ENCODE data around the gene ZIK1.

Gene ZIK1

DNA sequence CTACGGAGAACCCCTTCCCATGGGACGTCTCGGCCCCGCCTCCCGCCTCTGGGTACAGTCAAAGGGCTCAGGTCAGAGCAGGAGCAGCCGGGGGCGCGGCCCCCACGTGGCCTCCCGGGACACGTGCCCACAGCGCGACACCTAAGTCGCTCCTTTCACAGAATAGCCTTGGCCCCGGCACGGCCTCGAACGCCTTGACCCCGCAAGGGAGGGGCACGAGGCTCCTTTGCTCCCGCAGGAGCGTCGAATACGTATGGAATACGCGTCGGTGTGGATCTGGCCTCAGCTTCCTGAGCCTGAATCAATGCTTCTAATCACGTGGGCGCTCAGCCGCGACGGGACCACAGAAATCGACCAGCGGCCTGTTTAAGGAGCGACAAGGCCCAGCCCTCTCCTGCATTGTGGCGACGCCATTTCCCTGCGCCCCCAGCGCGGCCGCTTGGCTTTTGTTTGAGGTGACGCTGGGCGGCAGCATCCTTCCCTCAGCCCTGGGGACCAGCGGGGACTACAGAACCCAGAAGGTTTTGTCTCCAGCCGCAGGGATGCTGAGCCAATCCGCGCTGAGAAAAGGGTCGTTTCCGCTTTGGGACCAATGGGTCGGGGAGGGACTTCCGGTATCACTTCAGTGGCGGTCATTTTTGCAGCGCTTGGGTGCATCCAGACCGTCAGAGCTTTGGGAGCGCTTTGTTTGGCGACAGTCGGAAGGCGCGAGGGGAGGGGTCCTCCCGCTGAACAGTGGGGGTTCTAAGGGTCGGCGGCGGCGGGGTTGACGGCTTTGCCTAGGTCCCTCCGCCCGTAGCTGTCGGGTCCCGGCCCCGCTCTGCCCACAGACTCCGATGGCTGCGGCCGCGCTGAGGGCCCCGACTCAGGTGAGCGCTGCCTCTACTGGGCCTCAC, at the start of gene ZIK1:
ZIK1 (plus strand) TSS at position 625 of the 896 bp plus-strand sequence; CDS start at position 837, 212 bp downstream.
- peaks cover 17% of the 10 kb centered on the region for H3K4me1 Mint-ChIP-seq
- H3K4me3 Mint-ChIP-seq = peak within 1 kb of the TSS; percentile 95 to 99 (median 96)
- H3K27ac Mint-ChIP-seq = peak within 1 kb of the TSS; percentile 75 to 85 (median 82)
- H3K27me3 Mint-ChIP-seq (ENCODE audit: low read depth) = peaks cover 9% of the 10 kb centered on the region
- H3K36me3 Mint-ChIP-seq (ENCODE audit: low read depth) = peaks cover 70% of the 10 kb centered on the region
- H3K9me3 Mint-ChIP-seq = peaks cover 68% of the 10 kb centered on the region
- TF ChIP-seq, protein P1, sequence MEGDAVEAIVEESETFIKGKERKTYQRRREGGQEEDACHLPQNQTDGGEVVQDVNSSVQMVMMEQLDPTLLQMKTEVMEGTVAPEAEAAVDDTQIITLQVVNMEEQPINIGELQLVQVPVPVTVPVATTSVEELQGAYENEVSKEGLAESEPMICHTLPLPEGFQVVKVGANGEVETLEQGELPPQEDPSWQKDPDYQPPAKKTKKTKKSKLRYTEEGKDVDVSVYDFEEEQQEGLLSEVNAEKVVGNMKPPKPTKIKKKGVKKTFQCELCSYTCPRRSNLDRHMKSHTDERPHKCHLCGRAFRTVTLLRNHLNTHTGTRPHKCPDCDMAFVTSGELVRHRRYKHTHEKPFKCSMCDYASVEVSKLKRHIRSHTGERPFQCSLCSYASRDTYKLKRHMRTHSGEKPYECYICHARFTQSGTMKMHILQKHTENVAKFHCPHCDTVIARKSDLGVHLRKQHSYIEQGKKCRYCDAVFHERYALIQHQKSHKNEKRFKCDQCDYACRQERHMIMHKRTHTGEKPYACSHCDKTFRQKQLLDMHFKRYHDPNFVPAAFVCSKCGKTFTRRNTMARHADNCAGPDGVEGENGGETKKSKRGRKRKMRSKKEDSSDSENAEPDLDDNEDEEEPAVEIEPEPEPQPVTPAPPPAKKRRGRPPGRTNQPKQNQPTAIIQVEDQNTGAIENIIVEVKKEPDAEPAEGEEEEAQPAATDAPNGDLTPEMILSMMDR (IDR thresholded peaks at IDR 0.05; ENCODE audit: unreplicated experiment in 3 of 3) = no peak

DNA sequence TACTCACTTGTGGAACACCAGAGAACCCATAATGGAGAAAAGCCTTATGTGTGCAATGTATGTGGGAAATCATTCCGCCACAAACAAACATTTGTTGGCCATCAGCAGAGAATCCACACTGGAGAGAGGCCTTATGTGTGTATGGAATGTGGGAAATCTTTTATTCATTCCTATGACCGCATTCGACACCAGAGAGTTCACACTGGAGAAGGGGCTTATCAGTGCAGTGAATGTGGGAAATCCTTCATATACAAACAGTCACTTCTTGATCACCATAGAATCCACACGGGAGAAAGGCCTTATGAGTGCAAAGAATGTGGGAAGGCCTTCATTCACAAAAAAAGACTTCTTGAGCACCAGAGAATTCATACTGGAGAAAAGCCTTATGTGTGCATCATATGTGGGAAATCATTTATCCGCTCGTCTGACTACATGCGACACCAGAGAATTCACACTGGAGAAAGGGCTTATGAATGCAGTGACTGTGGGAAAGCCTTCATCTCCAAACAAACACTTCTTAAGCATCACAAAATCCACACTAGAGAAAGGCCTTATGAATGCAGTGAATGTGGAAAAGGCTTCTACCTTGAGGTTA, 45.9 kb upstream of the ZIK1 start:
- H3K4me3 Mint-ChIP-seq = no peak overlapping the region
- peaks cover 92% of the 10 kb centered on the region for H3K9me3 Mint-ChIP-seq
- H3K27ac Mint-ChIP-seq = no peak overlapping the region
- H3K36me3 Mint-ChIP-seq (ENCODE audit: low read depth) = peaks cover 100% of the 10 kb centered on the region
- TF ChIP-seq, protein P1 (IDR thresholded peaks at IDR 0.05; ENCODE audit: unreplicated experiment in 3 of 3) = no peak
- no peaks in the 10 kb centered on the region for H3K4me1 Mint-ChIP-seq
- no peaks in the 10 kb centered on the region for H3K27me3 Mint-ChIP-seq (ENCODE audit: low read depth)

DNA sequence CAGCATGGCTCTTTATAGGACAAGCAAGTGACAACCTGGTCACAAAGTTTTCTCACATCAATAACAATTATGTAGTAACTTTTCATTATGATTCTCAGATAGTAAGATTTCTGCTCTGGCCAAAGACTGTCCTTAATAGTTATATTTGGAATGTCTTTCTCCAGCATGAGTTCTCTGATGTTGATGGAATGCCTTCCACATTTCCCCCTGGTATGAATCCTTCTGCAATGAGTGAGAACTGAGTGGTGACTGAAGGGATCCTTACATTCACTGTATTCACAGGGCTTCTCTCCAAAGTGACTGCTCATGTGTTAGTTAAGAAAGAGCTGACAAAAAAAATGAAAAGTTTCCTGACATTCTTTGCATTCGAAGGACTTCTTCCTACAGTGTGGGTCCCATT, 37.4 kb upstream of the ZIK1 start:
- peaks cover 100% of the 10 kb centered on the region for H3K36me3 Mint-ChIP-seq (ENCODE audit: low read depth)
- no peak overlapping the region for H3K4me3 Mint-ChIP-seq
- no peak overlapping the region for H3K27ac Mint-ChIP-seq
- peaks cover 9% of the 10 kb centered on the region for H3K27me3 Mint-ChIP-seq (ENCODE audit: low read depth)
- peaks cover 95% of the 10 kb centered on the region for H3K9me3 Mint-ChIP-seq
- no peaks in the 10 kb centered on the region for H3K4me1 Mint-ChIP-seq
- TF ChIP-seq, protein P1 (IDR thresholded peaks at IDR 0.05; ENCODE audit: unreplicated experiment in 3 of 3) = no peak

DNA sequence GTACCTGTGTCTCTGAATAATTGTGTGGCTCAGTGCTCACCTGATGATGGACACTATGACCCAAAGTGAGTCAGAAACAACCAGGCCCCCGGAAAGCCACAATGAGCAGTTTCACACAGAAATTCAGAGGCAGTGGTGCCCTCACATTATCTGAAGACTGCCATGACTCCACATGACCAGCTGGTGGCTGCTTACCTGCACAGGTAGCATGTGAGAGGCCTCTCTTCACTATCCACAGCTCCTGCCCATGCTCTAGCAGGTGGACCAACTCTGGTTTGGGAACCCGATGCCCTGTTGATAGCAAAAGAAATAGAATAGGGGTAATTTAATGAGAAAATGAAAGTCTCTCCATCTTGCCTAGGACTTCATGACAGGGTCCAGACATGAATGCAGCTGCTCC, 31.5 kb upstream of the ZIK1 start:
- H3K4me3 Mint-ChIP-seq = no peak overlapping the region
- H3K27me3 Mint-ChIP-seq (ENCODE audit: low read depth) = peaks cover 5% of the 10 kb centered on the region
- H3K4me1 Mint-ChIP-seq = no peaks in the 10 kb centered on the region
- peaks cover 87% of the 10 kb centered on the region for H3K9me3 Mint-ChIP-seq
- no peak overlapping the region for H3K27ac Mint-ChIP-seq
- H3K36me3 Mint-ChIP-seq (ENCODE audit: low read depth) = peaks cover 100% of the 10 kb centered on the region
- TF ChIP-seq, protein P1 (IDR thresholded peaks at IDR 0.05; ENCODE audit: unreplicated experiment in 3 of 3) = no peak

DNA sequence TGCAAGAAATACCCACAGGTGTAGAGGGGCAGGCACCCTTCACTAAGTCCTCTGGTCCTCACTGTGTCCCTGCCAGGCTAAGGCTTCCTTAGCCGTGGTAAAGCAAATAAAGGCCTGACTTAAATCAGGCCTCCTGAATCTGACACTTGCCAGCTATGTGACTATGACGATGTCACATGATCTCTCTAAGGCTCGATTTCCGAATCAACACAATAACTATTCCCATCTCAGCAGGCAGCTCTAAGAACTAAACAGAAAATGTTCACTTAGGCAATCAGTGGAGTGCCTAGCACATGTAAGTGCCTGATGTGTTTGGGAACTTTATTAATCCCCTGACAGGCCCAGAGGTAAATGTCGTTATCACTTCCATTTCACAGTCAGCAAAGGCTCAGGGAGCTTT, 26.3 kb upstream of the ZIK1 start:
- H3K27ac Mint-ChIP-seq = no peak overlapping the region
- peak overlapping the region; percentile 96 to 100 (median 99) for H3K4me3 Mint-ChIP-seq
- H3K36me3 Mint-ChIP-seq (ENCODE audit: low read depth) = peaks cover 78% of the 10 kb centered on the region
- no peaks in the 10 kb centered on the region for H3K27me3 Mint-ChIP-seq (ENCODE audit: low read depth)
- TF ChIP-seq, protein P1 (IDR thresholded peaks at IDR 0.05; ENCODE audit: unreplicated experiment in 3 of 3) = no peak
- H3K4me1 Mint-ChIP-seq = peaks cover 21% of the 10 kb centered on the region
- H3K9me3 Mint-ChIP-seq = peaks cover 73% of the 10 kb centered on the region

Measured in nephron (organoid).